GM12878 (cell line): ENCODE measurements around the gene PRSS2.
"Not testable (repeated sequence)": the region's sequence is repeated elsewhere in the genome, so short reads cannot be mapped to it uniquely, and the experiment has no call there.

ENCODE experiments used
- NBN ChIP-seq: fragments of 450-650 bp; IDR thresholded peaks from 2 replicates; pipeline ENCODE4 v1.6.1; 2016
- POLR2AphosphoS5 ChIP-seq: IDR thresholded peaks from 2 replicates; pipeline ENCODE4 v1.6.1; 2011; ENCODE audit warnings: mild to moderate bottlenecking, low read length, inconsistent platforms
- SMAD1 ChIP-seq: fragments of 450-650 bp; IDR thresholded peaks from 2 replicates; pipeline ENCODE4 v1.6.1; 2018; ENCODE audit warnings: mild to moderate bottlenecking, low read depth; ENCODE audit not compliant: partially characterized antibody
- TF ChIP-seq, protein P1 (sequence below), 3 experiments: IDR thresholded peaks in 2 of 3; conservative IDR thresholded peaks in 1 of 3; 2 replicates each; pipeline ENCODE4 v1.5.1; 2011; ENCODE audit warnings: low read depth in 3 of 3, low read length in 3 of 3, mild to moderate bottlenecking in 3 of 3, control low read depth in 2 of 3, moderate library complexity in 2 of 3, inconsistent platforms in 1 of 3, mixed read lengths in 1 of 3; ENCODE audit not compliant: control insufficient read depth in 2 of 3, insufficient read depth in 1 of 3; ENCODE audit errors: extremely low read depth in 1 of 3

DNA sequence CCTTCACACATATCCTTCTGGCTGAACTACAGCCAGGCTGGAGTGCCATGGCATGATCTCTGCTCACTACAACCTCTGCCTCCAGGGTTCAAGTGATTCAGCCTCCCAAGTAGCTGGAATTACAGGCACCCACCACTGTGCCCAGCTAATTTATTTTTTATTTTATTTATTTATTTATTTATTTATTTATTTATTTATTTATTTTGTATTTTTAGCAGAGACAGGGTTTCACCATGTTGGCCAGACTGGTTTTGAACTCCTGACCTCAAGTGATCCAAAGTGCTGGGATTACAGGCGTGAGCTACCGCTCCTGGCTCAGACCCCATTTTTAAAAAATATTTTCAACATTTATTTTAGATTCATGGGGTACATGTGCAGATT, 6.1 kb downstream of the PRSS2 start:
- not testable (repeated sequence) for TF ChIP-seq POLR2AphosphoS5, SMAD1, NBN
- TF ChIP-seq, protein P1, sequence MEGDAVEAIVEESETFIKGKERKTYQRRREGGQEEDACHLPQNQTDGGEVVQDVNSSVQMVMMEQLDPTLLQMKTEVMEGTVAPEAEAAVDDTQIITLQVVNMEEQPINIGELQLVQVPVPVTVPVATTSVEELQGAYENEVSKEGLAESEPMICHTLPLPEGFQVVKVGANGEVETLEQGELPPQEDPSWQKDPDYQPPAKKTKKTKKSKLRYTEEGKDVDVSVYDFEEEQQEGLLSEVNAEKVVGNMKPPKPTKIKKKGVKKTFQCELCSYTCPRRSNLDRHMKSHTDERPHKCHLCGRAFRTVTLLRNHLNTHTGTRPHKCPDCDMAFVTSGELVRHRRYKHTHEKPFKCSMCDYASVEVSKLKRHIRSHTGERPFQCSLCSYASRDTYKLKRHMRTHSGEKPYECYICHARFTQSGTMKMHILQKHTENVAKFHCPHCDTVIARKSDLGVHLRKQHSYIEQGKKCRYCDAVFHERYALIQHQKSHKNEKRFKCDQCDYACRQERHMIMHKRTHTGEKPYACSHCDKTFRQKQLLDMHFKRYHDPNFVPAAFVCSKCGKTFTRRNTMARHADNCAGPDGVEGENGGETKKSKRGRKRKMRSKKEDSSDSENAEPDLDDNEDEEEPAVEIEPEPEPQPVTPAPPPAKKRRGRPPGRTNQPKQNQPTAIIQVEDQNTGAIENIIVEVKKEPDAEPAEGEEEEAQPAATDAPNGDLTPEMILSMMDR (IDR thresholded peaks at IDR 0.05 in 2 of 3, conservative IDR thresholded peaks at IDR 0.05 in 1 of 3; ENCODE audit: control insufficient read depth in 2 of 3, extremely low read depth in 1 of 3, insufficient read depth in 1 of 3, low read depth in 3 of 3, low read length in 3 of 3), result not testable (repeated sequence)
